Erythroblast (primary cell): ENCODE measurements around the gene ELMO3.

Source experiments
- GATA1 ChIP-seq: IDR thresholded peaks from 2 replicates; pipeline ENCODE4 v1.6.1; 2011; ENCODE audit warnings: low read depth, mild to moderate bottlenecking, control low read depth, low read length, moderate library complexity
- POLR2A ChIP-seq: IDR thresholded peaks from 2 replicates; pipeline ENCODE4 v1.6.1; 2011; ENCODE audit warnings: mild to moderate bottlenecking, low read length

DNA sequence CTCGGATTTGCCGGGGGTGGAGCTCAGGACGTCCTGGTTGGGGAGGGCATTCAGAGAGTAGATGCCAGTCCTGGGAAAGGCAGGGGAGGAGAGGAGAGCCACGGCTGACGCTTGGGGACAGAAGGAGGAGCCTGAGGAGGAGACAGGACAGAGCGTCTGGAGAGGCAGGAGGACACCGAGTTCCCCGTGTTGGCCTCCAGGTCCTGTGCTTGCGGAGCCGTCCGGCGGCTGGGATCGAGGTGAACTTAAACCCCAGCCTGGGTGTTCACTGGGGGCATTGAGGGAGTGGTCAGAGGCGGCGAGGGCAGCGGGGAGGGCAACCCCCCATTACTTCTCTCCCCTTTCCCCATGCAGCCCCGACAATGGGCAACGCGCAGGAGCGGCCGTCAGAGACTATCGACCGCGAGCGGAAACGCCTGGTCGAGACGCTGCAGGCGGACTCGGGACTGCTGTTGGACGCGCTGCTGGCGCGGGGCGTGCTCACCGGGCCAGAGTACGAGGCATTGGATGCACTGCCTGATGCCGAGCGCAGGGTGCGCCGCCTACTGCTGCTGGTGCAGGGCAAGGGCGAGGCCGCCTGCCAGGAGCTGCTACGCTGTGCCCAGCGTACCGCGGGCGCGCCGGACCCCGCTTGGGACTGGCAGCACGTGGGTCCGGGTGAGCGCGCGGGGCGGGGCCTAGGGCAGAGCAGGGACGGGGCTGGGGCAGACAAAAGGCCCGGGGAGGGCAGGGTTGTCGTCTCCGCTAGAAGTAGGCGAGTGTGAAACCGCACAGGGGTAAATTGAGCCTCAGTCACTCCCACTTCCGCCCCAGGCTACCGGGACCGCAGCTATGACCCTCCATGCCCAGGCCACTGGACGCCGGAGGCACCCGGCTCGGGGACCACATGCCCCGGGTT, 24.9 kb upstream of the ELMO3 start:
- TF ChIP-seq POLR2A (peak; percentile 42), GATA1 (no peak)
